Fibroblast of lung (primary cell): ENCODE data around the gene ASNS.
"Not testable (repeated sequence)": the region's sequence is repeated elsewhere in the genome, so short reads cannot be mapped to it uniquely, and the experiment has no call there.

ENCODE experiments used
- CTCF ChIP-seq, 2 donors: IDR thresholded peaks in 1 of 2; conservative IDR thresholded peaks in 1 of 2; 1 replicate in 1 of 2; 2 replicates in 1 of 2; pipeline ENCODE4 v1.5.1; 2011 to 2012; ENCODE audit warnings: low read length in 2 of 2, control low read depth in 1 of 2, inconsistent platforms in 1 of 2, low read depth in 1 of 2, mild to moderate bottlenecking in 1 of 2
- EZH2 ChIP-seq: IDR thresholded peaks from 2 replicates; pipeline ENCODE4 v1.5.1; 2012; ENCODE audit warnings: low read length, control low read depth, mild to moderate bottlenecking; ENCODE audit errors: missing control alignments

DNA sequence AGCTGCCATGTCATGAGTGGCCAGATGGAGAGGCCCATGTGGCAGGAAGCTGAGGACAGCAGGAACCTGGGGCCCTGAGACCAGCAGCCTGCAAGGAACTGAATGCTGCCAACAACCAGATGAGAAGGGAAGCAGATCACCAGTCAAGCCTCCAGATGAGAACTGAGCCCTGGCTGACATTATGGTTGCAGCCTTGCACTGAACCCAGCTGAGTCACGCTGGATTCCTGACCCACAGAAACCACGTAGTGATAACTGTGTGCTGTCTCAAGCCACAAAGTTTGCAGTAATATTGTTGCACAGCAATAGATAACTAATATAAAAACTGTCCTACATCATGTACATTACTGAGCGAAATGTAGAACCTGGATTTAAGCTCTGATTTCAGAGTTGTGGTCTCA lies 7.3 kb upstream of the ASNS start:
- not testable (repeated sequence) for TF ChIP-seq CTCF (conservative IDR thresholded peaks at IDR 0.05 in 1 of 2, IDR thresholded peaks at IDR 0.05 in 1 of 2; ENCODE audit: low read depth in 1 of 2, low read length in 2 of 2); EZH2
